Psoas muscle (tissue), 8 donors: ENCODE results near the gene RFC2. TPM values are rescaled to one million over a fixed set of nuclear protein-coding genes. Genes with fewer than 3 reads are reported as not detected.

Experiments used
- ATAC-seq, 4 donors: fragments of 200-7000 bp; cut with Tn5 transposase; one replicate each; pipeline ENCODE4 v1.9.1; 2020; ENCODE audit warnings: moderate library complexity in 3 of 4, mild to moderate bottlenecking in 2 of 4
- DNase-seq, 2 donors: peaks; one replicate each; pipeline ENCODE4 v3.0.0-alpha.2; 2020
- H3K27ac ChIP-seq: fragments of 200-600 bp; one replicate; pipeline ENCODE4 v1.8.0; 2022
- H3K27me3 ChIP-seq, 3 donors: fragments of 200-600 bp in 1 of 3; one replicate each; pipeline versions ENCODE4 v1.6.1 to v1.8.0; 2013 to 2022; ENCODE audit warnings: low read length in 2 of 3, mild to moderate bottlenecking in 2 of 3, moderate library complexity in 1 of 3; ENCODE audit not compliant: insufficient read depth in 3 of 3
- H3K36me3 ChIP-seq, 2 donors: fragments of 200-600 bp in 1 of 2; one replicate each; pipeline versions ENCODE4 v1.6.1 to v1.8.0; 2013 to 2022; ENCODE audit warnings: low read depth in 1 of 2, mild to moderate bottlenecking in 1 of 2, moderate library complexity in 1 of 2; ENCODE audit not compliant: insufficient read depth in 1 of 2
- H3K4me1 ChIP-seq: fragments of 200-600 bp; one replicate; pipeline ENCODE4 v1.8.0; 2022
- H3K4me3 ChIP-seq: fragments of 200-600 bp; one replicate; pipeline ENCODE4 v1.8.0; 2022; ENCODE audit warnings: mild to moderate bottlenecking
- H3K9me3 ChIP-seq: fragments of 200-600 bp; one replicate; pipeline ENCODE4 v1.8.0; 2022
- WGBS, 3 donors: extraction: QIAGEN DNeasy Blood & Tissue Kit; methylation state at CpG; one replicate each; pipeline versions ENCODE4 v1.1.6 to v1.1.7; 2013; 5-methylcytosine and 5-hydroxymethylcytosine counted together
- intact Hi-C, 2 donors: fragments of 100-400 bp; cut with DNase I; formaldehyde crosslinking; loops; one replicate each; pipeline versions ENCODE4 v1.11.0 to v1.14.2; 2022
- polyA plus RNA-seq, 3 donors: library from polyadenylated mRNA; stranded (reverse); fragments of 200-250 nt; gene quantifications; one replicate each; pipeline ENCODE4 v1.2.3, GENCODE V29; 2013
- total RNA-seq, 4 donors: library from RNA; stranded (reverse); fragmentation: NEBNext Ultra II Directional in 2 of 4; extraction: Animal tissue kit (Norgen Biotek cat#: 25700) in 2 of 4; gene quantifications; one replicate each; pipeline versions ENCODE4 v1.2.1 to v1.2.4, GENCODE V29; 2021 to 2023
- TF ChIP-seq, protein P1 (sequence below): fragments of 200-600 bp; IDR thresholded peaks from one replicate; pipeline ENCODE4 v1.8.0; 2022; ENCODE audit warnings: antibody characterized with exemption
- donor health status: healthy with polysubstance abuse.
- donor health status: DM: no; HTN: no; CAD: no; lungs with moderate emphysema.
- donor health status: Bipolar disorder and iron deficiency.
- donor health status: healthy.
- donor health status: DM: yes; HTN: yes; CAD: no.
- donor health status: DM: no; HTN: no; CAD: no.
- donor health status: DM: no; HTN: no; CAD: no.
- donor health status: DM: yes; HTN: yes; CAD: no.

RFC2 gene
- total and polyA plus RNA-seq, 7 donors = 13.7 to 25.8 (median 19.8) TPM

DNA sequence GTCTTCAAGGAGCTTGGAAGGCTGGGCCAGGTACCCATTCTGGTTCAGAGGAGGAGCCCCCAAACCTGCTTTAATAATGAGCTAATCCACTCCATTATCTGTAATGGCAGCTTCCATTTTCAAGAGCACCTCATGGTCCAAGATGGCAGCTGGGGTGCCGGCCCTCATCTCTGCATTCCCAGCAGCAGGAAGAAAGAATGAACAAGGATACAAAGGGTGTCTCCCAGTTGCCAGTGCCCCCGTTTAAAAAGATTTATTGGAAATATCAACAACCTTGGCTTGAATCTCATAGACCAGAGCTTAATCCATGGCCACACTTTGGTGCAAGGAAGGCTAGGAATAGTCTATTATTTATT lies 35.9 kb downstream of the RFC2 start:
- TF ChIP-seq, protein P1, sequence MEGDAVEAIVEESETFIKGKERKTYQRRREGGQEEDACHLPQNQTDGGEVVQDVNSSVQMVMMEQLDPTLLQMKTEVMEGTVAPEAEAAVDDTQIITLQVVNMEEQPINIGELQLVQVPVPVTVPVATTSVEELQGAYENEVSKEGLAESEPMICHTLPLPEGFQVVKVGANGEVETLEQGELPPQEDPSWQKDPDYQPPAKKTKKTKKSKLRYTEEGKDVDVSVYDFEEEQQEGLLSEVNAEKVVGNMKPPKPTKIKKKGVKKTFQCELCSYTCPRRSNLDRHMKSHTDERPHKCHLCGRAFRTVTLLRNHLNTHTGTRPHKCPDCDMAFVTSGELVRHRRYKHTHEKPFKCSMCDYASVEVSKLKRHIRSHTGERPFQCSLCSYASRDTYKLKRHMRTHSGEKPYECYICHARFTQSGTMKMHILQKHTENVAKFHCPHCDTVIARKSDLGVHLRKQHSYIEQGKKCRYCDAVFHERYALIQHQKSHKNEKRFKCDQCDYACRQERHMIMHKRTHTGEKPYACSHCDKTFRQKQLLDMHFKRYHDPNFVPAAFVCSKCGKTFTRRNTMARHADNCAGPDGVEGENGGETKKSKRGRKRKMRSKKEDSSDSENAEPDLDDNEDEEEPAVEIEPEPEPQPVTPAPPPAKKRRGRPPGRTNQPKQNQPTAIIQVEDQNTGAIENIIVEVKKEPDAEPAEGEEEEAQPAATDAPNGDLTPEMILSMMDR = no peak
- DNase-seq = no peak
- WGBS, 3 donors = 82 to 83% (median 82%) methylated on average over 2 of the region's 2 CpGs
- no peaks in the 10 kb centered on the region for H3K4me1 ChIP-seq
- no peak overlapping the region for H3K27ac ChIP-seq
- ATAC-seq = no peak
- no peaks in the 10 kb centered on the region for H3K36me3 ChIP-seq
- H3K9me3 ChIP-seq = no peaks in the 10 kb centered on the region
- H3K4me3 ChIP-seq = no peak overlapping the region
- H3K27me3 ChIP-seq = no peaks in the 10 kb centered on the region
- intact Hi-C loops = loop anchor here in 1 of 2 donors (10.0 kb wide), 1 partner anchor 94 kb away; no protein-coding TSS in a partner anchor

DNA sequence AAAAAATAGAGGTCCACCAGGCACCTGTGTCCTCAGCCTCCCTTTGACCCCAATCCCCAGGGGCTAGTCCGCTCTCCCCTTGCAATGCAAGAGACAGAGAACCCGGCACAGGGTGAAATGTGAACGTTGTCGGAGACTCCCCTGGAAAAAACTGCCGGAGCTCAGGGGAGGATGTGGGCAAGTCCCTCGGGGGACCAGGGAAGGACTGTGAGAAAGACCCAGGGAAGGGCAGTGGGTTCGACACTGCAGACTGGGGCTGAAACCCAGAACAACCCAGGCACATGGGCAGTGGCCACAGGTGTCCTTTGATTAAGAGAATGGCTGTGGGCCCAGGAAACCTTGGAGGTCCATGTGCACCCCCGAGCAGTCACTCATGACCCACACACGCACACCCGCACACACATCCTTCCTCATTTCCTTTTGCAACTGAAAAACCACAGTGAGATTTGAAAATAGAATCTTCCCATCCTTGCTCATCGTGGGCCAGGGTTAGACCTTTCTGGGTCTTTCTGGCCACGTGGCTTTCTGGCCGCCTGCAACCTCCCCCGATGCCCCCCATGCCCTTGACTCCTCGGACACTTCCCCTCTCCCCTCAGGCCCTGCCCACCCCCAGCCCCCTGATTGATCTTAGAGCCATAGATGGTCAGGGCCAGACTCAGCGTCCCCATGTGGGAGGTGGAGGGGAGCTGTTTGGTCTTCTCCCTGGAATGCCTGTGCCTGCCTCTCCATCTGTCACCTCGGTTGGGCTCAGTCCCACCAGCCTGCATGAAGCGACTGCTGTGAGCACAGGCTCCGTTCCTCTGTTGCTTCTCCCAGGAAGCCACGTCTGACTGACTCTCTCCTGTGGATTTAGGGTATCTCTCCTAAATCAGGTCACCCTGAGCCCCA lies 36.5 kb downstream of the RFC2 start:
- no peak for ATAC-seq
- Histone ChIP-seq H3K36me3 (no peaks in the 10 kb centered on the region), H3K27me3 (no peaks in the 10 kb centered on the region), H3K4me1 (no peaks in the 10 kb centered on the region), H3K9me3 (no peaks in the 10 kb centered on the region), H3K27ac (no peak overlapping the region), H3K4me3 (no peak overlapping the region)
- DNase-seq = no peak
- WGBS, 3 donors = 51 to 59% (median 58%) methylated on average over 20 of the region's 20 CpGs
- TF ChIP-seq, protein P1 = no peak
- intact Hi-C loops = loop anchor here in 1 of 2 donors (10.0 kb wide), 1 partner anchor 93 kb away; no protein-coding TSS in a partner anchor

DNA sequence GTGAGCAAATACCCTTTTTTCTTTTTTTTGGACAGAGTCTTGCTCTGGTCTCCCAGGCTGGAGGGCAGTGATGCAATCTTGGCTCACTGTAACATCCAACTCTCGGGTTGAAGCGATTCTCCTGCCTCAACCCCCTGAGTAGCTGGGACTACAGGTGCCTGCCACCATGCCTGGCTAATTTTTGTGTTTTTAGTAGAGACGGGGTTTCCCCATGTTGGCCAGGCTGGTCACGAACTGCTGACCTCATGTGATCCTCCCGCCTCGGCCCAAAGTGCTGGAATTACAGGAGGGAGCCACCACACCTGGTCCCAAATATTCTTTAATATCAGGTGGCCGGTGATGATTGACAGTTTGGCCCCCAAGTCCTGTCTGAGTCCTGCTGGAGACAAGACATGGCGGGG lies 37.8 kb downstream of the RFC2 start:
- WGBS, 3 donors = 63 to 71% (median 66%) methylated on average over 8 of the region's 8 CpGs
- H3K9me3 ChIP-seq = no peaks in the 10 kb centered on the region
- intact Hi-C loops = loop anchor here in 1 of 2 donors (10.0 kb wide), 1 partner anchor 92 kb away; no protein-coding TSS in a partner anchor
- H3K4me1 ChIP-seq = no peaks in the 10 kb centered on the region
- DNase-seq (no peak), ATAC-seq (no peak)
- H3K36me3 ChIP-seq = peaks cover 0 to 8% of the 10 kb centered on the region in 2 donors
- H3K27me3 ChIP-seq = no peaks in the 10 kb centered on the region
- H3K27ac ChIP-seq = no peak overlapping the region
- H3K4me3 ChIP-seq = no peak overlapping the region
- TF ChIP-seq, protein P1 = no peak

DNA sequence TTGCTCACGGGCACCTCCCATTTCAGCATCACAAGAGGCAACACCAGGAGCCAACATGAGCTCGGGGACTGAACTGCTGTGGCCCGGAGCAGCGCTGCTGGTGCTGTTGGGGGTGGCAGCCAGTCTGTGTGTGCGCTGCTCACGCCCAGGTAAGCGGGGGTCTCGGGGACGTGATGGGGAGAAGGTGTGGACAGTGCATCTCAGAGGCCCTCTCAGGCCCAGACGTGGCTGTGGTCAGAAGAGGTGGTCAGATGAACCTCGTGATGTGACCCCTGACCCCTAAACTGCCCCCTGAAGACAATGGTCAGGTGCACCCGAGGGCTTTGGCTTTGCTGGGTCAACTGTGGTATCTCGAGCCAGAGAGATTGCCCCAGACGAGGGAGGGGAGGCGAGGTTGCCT lies 38.3 kb downstream of the RFC2 start:
- H3K9me3 ChIP-seq = no peaks in the 10 kb centered on the region
- no peak for DNase-seq
- intact Hi-C loops = loop anchor here in 1 of 2 donors (10.0 kb wide), 1 partner anchor 91 kb away; no protein-coding TSS in a partner anchor

More for the DNA sequence above, 38.3 kb downstream of the RFC2 start:
- Histone ChIP-seq H3K36me3 (peaks cover 0 to 8% of the 10 kb centered on the region in 2 donors), H3K4me1 (no peaks in the 10 kb centered on the region), H3K27ac (no peak overlapping the region), H3K4me3 (no peak overlapping the region), H3K27me3 (no peaks in the 10 kb centered on the region)
- ATAC-seq = no peak
- TF ChIP-seq, protein P1 = no peak
- WGBS, 3 donors = 79 to 88% (median 83%) methylated on average over 15 of the region's 15 CpGs
